ENCODE results near the gene CCDC137. TPM values are rescaled to one million over a fixed set of nuclear protein-coding genes. Genes with fewer than 3 reads are reported as not detected.

CCDC137 gene
- total and polyA plus RNA-seq, 2 of the 13 experiments (the other 11 are each of a cell fraction or from before 2014, with no cell fraction given): 14.6 to 39.1 TPM

DNA sequence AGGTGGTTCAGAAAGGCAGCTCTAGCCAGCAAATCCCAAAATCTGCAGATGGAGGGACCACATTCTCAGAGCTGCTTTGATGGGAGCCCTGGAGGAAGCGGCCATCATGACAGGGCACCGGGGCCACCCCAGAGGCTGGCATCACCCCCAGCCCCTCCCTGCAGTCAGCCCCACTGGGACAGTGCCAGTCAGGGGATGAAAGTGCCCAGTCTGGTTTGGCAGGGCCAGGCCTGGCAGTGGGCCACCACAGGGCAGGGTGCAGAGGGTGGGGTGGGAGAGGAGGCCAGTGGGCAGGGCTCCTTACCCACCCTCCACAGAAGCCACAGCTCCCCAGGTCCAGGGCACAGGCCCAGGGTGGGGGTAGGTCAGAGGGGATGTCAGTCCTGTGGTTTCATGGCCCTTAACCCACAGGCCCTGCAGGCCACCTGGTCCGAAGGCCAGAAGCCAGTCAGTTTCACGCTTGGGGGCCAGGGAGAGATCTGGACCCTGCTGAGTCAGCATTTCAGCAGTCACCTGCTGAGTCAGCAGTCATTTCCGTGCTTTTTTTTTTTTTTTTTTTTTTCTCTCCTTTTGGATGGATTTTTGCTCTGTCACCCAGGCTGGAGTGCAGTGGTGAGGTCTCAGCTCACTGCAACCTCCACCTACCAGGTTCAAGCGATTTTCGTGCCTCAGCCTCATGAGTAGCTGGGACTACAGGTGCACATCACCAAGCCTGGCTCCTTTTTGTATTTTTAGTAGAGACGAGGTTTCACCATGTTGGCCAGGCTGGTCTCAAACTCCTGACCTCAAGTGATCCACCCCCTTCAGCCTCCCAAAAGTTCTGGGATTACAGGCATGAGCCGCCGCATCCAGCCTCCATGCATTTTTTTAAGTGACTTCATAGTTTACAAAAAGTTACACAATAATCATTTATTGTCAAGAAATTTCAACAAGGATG is 55.9 kb downstream of the CCDC137 start (continued):
- no peak for TF ChIP-seq ZBTB3 (CRISPR knock-in tag; IDR thresholded peaks at IDR 0.05; ENCODE audit: borderline replicate concordance, low read depth)
- peak; percentile 80; the same call in 1 of the 2 replicates for TF ChIP-seq ZNF326 (CRISPR knock-in tag; IDR thresholded peaks at IDR 0.05; ENCODE audit: borderline replicate concordance)
- TF ChIP-seq, protein P1, sequence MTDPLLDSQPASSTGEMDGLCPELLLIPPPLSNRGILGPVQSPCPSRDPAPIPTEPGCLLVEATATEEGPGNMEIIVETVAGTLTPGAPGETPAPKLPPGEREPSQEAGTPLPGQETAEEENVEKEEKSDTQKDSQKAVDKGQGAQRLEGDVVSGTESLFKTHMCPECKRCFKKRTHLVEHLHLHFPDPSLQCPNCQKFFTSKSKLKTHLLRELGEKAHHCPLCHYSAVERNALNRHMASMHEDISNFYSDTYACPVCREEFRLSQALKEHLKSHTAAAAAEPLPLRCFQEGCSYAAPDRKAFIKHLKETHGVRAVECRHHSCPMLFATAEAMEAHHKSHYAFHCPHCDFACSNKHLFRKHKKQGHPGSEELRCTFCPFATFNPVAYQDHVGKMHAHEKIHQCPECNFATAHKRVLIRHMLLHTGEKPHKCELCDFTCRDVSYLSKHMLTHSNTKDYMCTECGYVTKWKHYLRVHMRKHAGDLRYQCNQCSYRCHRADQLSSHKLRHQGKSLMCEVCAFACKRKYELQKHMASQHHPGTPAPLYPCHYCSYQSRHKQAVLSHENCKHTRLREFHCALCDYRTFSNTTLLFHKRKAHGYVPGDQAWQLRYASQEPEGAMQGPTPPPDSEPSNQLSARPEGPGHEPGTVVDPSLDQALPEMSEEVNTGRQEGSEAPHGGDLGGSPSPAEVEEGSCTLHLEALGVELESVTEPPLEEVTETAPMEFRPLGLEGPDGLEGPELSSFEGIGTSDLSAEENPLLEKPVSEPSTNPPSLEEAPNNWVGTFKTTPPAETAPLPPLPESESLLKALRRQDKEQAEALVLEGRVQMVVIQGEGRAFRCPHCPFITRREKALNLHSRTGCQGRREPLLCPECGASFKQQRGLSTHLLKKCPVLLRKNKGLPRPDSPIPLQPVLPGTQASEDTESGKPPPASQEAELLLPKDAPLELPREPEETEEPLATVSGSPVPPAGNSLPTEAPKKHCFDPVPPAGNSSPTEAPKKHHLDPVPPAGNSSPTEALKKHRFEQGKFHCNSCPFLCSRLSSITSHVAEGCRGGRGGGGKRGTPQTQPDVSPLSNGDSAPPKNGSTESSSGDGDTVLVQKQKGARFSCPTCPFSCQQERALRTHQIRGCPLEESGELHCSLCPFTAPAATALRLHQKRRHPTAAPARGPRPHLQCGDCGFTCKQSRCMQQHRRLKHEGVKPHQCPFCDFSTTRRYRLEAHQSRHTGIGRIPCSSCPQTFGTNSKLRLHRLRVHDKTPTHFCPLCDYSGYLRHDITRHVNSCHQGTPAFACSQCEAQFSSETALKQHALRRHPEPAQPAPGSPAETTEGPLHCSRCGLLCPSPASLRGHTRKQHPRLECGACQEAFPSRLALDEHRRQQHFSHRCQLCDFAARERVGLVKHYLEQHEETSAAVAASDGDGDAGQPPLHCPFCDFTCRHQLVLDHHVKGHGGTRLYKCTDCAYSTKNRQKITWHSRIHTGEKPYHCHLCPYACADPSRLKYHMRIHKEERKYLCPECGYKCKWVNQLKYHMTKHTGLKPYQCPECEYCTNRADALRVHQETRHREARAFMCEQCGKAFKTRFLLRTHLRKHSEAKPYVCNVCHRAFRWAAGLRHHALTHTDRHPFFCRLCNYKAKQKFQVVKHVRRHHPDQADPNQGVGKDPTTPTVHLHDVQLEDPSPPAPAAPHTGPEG (CRISPR knock-in tag; IDR thresholded peaks at IDR 0.05): 0 out of 2 replicates have a peak, but pooled peaks have one; percentile 19
- peak; percentile 53 for TF ChIP-seq ZNF407 (CRISPR knock-in tag; IDR thresholded peaks at IDR 0.05; ENCODE audit: not compliant biosample characterization)
- no peak for TF ChIP-seq CENPX (CRISPR knock-in tag; IDR thresholded peaks at IDR 0.05)
- no peak; the same call in 1 of the 2 replicates for TF ChIP-seq REPIN1 (CRISPR knock-in tag; IDR thresholded peaks at IDR 0.05; ENCODE audit: borderline replicate concordance, low read depth)
- TF ChIP-seq NONO (IDR thresholded peaks at IDR 0.05): no peak
- peak; percentile 80 for TF ChIP-seq NONO (CRISPR knock-in tag; conservative IDR thresholded peaks at IDR 0.05)
- peak; percentile 100 for TF ChIP-seq MAFK (conservative IDR thresholded peaks at IDR 0.05 in 1 of 2, IDR thresholded peaks at IDR 0.05 in 1 of 2; ENCODE audit: low read length in 2 of 2)
- TF ChIP-seq ZSCAN20 (CRISPR knock-in tag; IDR thresholded peaks at IDR 0.05; ENCODE audit: borderline replicate concordance): no peak
- TF ChIP-seq ZFP41 (CRISPR knock-in tag; IDR thresholded peaks at IDR 0.05; ENCODE audit: borderline replicate concordance): no peak
- TF ChIP-seq, protein P2, sequence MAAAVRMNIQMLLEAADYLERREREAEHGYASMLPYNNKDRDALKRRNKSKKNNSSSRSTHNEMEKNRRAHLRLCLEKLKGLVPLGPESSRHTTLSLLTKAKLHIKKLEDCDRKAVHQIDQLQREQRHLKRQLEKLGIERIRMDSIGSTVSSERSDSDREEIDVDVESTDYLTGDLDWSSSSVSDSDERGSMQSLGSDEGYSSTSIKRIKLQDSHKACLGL (CRISPR knock-in tag; IDR thresholded peaks at IDR 0.05): 0 out of 2 replicates have a peak, but pooled peaks have one; percentile 38
